ENCODE measurements around the gene LIF. TPM values are rescaled to one million over a fixed set of nuclear protein-coding genes. Genes with fewer than 3 reads are reported as not detected.

LIF gene
- total RNA-seq, 1 experiment from 2014 or later: 34.4 TPM

DNA sequence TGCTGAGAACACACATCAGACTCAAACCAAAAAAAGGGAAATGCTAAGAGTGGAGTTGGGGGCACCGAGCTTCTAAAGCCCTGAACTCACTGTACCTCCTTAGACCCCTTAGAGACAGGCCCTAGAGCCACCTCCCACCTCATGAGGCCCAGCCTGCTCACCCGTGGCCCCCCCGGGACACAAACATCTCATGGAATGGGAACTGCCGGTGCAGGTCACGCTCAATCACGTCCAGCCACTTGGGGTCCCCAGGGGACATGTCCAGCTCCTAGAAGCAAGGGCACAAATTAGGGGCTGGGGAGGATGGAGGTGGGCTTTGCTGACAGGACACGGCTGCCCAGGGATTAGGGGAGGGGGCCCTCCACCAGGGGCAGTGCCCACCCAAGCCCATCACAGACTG is 49.0 kb upstream of the LIF start:
- in situ Hi-C loops (cut with HindIII; ENCODE audit: low pct_unique_long_range_greater_than_20kb, low sequenced_read_pairs): no loop called here
- TF ChIP-seq, protein P1, sequence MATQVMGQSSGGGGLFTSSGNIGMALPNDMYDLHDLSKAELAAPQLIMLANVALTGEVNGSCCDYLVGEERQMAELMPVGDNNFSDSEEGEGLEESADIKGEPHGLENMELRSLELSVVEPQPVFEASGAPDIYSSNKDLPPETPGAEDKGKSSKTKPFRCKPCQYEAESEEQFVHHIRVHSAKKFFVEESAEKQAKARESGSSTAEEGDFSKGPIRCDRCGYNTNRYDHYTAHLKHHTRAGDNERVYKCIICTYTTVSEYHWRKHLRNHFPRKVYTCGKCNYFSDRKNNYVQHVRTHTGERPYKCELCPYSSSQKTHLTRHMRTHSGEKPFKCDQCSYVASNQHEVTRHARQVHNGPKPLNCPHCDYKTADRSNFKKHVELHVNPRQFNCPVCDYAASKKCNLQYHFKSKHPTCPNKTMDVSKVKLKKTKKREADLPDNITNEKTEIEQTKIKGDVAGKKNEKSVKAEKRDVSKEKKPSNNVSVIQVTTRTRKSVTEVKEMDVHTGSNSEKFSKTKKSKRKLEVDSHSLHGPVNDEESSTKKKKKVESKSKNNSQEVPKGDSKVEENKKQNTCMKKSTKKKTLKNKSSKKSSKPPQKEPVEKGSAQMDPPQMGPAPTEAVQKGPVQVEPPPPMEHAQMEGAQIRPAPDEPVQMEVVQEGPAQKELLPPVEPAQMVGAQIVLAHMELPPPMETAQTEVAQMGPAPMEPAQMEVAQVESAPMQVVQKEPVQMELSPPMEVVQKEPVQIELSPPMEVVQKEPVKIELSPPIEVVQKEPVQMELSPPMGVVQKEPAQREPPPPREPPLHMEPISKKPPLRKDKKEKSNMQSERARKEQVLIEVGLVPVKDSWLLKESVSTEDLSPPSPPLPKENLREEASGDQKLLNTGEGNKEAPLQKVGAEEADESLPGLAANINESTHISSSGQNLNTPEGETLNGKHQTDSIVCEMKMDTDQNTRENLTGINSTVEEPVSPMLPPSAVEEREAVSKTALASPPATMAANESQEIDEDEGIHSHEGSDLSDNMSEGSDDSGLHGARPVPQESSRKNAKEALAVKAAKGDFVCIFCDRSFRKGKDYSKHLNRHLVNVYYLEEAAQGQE (IDR thresholded peaks at IDR 0.05; ENCODE audit: insufficient read depth in 1 of 2, low read depth in 2 of 2, low read length in 1 of 2): no peak
- TF ChIP-seq TCF7L2 (IDR thresholded peaks at IDR 0.05; ENCODE audit: low read depth, low read length) (no peak), SIN3A (IDR thresholded peaks at IDR 0.05; ENCODE audit: borderline replicate concordance, insufficient read depth, low read depth, low read length) (no peak), POLR2AphosphoS5 (IDR thresholded peaks at IDR 0.05; ENCODE audit: low read depth, low read length) (no peak)
- TF ChIP-seq, protein P2, sequence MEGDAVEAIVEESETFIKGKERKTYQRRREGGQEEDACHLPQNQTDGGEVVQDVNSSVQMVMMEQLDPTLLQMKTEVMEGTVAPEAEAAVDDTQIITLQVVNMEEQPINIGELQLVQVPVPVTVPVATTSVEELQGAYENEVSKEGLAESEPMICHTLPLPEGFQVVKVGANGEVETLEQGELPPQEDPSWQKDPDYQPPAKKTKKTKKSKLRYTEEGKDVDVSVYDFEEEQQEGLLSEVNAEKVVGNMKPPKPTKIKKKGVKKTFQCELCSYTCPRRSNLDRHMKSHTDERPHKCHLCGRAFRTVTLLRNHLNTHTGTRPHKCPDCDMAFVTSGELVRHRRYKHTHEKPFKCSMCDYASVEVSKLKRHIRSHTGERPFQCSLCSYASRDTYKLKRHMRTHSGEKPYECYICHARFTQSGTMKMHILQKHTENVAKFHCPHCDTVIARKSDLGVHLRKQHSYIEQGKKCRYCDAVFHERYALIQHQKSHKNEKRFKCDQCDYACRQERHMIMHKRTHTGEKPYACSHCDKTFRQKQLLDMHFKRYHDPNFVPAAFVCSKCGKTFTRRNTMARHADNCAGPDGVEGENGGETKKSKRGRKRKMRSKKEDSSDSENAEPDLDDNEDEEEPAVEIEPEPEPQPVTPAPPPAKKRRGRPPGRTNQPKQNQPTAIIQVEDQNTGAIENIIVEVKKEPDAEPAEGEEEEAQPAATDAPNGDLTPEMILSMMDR (IDR thresholded peaks at IDR 0.05): no peak
- Histone ChIP-seq H3K36me3 (ENCODE audit: control insufficient read depth, insufficient read depth, low read length) (no peaks in the 10 kb centered on the region), H3K4me1 (ENCODE audit: control insufficient read depth, insufficient read depth, low read length) (peaks cover 8% of the 10 kb centered on the region), H3K4me3 (ENCODE audit: low read depth in 2 of 2, low read length in 2 of 2) (no peak overlapping the region), H3K27ac (ENCODE audit: low read length) (no peak overlapping the region), H3K27me3 (ENCODE audit: control insufficient read depth, insufficient read depth, low read length) (no peaks in the 10 kb centered on the region), H3K9me3 (ENCODE audit: control insufficient read depth, insufficient read depth, low read depth, low read length) (no peaks in the 10 kb centered on the region)
- intact Hi-C loops (cut with micrococcal nuclease; ENCODE audit: unreplicated experiment): no loop called here
- CTCF ChIA-PET: no interaction called here
- ATAC-seq: no peak
- DNase-seq (ENCODE audit: low read depth, low spot score): no peak
- no TSS peak for BruUV-seq (replicated peaks)
- POLR2A ChIA-PET: no interaction called here

DNA sequence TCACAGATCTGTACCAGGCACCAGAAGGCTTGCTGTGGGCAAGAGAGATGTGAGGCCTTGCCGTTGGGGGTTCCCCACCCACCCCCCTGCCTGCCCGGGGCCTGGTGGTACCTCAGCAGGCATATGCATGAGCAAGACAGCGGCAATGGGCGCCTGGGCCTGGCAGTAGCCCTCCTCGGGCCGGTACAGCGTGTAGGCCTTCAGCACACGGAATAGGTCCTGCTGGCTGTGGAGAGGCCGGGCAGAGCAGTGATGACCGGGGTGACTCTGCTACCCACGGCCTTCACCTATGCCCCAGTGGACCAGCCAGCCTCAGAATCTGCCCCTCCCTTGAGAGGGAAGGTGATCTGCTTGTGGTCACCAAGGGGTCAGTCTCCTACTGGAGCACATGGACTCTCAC is 48.3 kb upstream of the LIF start:
- in situ Hi-C loops (cut with HindIII; ENCODE audit: low pct_unique_long_range_greater_than_20kb, low sequenced_read_pairs): no loop called here
- Histone ChIP-seq H3K27me3 (ENCODE audit: control insufficient read depth, insufficient read depth, low read length) (no peaks in the 10 kb centered on the region), H3K36me3 (ENCODE audit: control insufficient read depth, insufficient read depth, low read length) (no peaks in the 10 kb centered on the region), H3K4me3 (ENCODE audit: low read depth in 2 of 2, low read length in 2 of 2) (no peak overlapping the region), H3K27ac (ENCODE audit: low read length) (no peak overlapping the region), H3K9me3 (ENCODE audit: control insufficient read depth, insufficient read depth, low read depth, low read length) (no peaks in the 10 kb centered on the region), H3K4me1 (ENCODE audit: control insufficient read depth, insufficient read depth, low read length) (peaks cover 14% of the 10 kb centered on the region)
- ATAC-seq: no peak
- CTCF ChIA-PET: no interaction called here
- DNase-seq (ENCODE audit: low read depth, low spot score): no peak
- TF ChIP-seq, protein P1 (IDR thresholded peaks at IDR 0.05; ENCODE audit: insufficient read depth in 1 of 2, low read depth in 2 of 2, low read length in 1 of 2): no peak
- TF ChIP-seq, protein P2 (IDR thresholded peaks at IDR 0.05): no peak
- TF ChIP-seq TCF7L2 (IDR thresholded peaks at IDR 0.05; ENCODE audit: low read depth, low read length): no peak
- TF ChIP-seq SIN3A (IDR thresholded peaks at IDR 0.05; ENCODE audit: borderline replicate concordance, insufficient read depth, low read depth, low read length): no peak
- TF ChIP-seq POLR2AphosphoS5 (IDR thresholded peaks at IDR 0.05; ENCODE audit: low read depth, low read length): no peak
- intact Hi-C loops (cut with micrococcal nuclease; ENCODE audit: unreplicated experiment): no loop called here
- BruUV-seq (replicated peaks): no TSS peak
- POLR2A ChIA-PET: no interaction called here

Measured in Panc1 (cell line).